C4-2B (cell line): ENCODE data around the gene ANKRD27.

ENCODE experiments used
- CTCF ChIP-seq: fragments of 450-650 bp; conservative IDR thresholded peaks from 2 replicates; pipeline ENCODE4 v1.5.1; 2017; ENCODE audit warnings: mild to moderate bottlenecking
- ZFX ChIP-seq: fragments of 450-650 bp; IDR thresholded peaks from 2 replicates; pipeline ENCODE4 v1.6.1; 2017

- TF ChIP-seq CTCF (no peak), ZFX (no peak)
Measured at GRCh38 chr19:32676895-32677359, 1.9 kb upstream of the ANKRD27 start.
